Stimulated activated CD8-positive, alpha-beta memory T cell treated with anti-CD3 and anti-CD28 coated beads, Interleukin-12 subunit alpha, Interleukin-12 subunit beta, amount 100 ng/mL, for 24 hours (primary cell): ENCODE measurements around the gene TBC1D8.

Experiments
- DNase-seq: peaks from one replicate; pipeline ENCODE4 v3.0.0-alpha.2; 2020; ENCODE audit errors: extremely low read depth

Gene TBC1D8

DNA sequence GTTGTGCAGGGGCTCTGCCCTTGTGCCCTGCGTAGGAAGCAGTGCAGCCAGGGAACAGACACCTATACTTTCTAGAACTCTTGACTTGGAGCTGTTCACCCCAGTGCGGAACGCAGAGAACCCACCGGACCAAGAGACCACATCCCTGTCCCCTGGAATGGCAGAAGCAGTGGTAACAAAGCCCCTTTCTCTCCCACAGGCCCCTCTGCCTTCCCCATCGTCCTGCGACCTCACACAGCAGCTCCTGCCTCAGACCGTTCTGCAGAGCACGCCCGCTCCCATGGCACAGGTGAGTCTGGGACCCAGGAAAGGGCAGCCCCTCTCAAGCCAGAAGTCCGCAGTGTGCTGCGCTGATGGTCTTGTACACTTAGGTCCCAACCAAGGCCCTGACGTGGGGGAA lies 173.7 kb downstream of the TBC1D8 start:
- DNase-seq = no peak

DNA sequence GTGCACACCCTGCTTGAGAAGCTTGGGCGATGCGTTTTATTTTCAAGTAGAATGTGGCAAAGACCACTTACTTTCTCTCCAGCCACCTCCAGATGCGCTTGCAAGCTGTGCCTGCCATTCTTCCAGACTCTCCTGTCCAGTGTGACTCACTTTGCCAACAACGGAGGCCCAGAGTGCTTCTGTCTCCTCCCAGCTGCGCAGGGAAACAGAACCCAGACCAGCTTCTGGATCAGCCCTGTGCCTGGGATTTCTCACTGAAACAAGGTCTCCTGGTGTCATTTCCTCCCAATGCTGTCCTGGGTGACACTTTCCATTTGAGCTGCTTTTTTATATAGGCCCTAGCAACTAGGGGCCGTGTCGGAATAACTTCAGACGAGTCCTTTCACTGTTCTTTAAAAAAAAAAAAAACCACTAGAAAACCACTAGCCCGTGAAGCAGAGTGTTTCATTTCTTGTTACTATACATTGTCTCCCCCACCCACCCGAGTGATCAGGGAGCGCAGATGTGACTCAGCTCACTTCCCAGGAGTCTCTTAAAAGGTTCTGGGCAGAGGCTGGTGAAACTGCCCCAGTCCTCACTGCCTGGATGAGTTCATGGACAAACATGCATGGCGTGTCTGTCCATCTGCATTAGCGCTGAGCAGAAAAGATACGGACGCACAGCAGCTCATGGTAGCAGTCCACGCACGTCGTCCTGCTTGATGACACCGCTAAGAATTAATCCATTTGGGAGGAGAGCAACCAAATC lies 174.4 kb downstream of the TBC1D8 start:
- no peak for DNase-seq

DNA sequence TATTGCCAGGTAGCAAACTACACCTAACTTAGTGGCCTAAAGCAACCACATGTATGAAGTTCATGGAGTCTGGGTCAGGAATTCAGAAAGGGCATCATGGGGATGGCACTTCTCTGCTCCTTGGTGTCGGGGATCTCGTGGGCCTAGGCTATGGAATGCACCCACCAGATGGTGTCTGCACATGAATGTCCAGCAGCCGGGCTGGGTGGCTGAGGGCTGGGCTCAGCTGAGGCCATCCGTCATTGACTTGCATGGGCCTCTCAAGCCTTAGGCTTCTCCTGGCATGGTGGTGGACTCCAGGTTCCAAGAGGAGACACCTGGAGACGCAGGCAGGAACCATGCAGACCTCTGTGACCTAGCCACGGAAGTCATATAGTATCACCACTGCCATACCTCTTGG lies 175.1 kb downstream of the TBC1D8 start:
- DNase-seq = no peak

DNA sequence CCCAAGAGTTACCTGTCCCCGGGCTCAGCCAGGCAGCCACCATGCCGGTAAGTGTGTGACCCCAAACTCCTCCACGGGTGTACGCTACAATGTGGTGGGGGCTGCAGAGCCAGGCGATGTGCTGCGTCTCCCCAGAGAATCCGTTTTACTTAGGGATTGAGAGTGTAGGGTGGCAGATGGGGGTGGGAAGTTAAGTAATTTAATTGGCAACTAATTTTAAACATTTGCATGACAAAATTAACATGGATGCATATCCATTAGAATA lies 175.7 kb downstream of the TBC1D8 start:
- DNase-seq = no peak

DNA sequence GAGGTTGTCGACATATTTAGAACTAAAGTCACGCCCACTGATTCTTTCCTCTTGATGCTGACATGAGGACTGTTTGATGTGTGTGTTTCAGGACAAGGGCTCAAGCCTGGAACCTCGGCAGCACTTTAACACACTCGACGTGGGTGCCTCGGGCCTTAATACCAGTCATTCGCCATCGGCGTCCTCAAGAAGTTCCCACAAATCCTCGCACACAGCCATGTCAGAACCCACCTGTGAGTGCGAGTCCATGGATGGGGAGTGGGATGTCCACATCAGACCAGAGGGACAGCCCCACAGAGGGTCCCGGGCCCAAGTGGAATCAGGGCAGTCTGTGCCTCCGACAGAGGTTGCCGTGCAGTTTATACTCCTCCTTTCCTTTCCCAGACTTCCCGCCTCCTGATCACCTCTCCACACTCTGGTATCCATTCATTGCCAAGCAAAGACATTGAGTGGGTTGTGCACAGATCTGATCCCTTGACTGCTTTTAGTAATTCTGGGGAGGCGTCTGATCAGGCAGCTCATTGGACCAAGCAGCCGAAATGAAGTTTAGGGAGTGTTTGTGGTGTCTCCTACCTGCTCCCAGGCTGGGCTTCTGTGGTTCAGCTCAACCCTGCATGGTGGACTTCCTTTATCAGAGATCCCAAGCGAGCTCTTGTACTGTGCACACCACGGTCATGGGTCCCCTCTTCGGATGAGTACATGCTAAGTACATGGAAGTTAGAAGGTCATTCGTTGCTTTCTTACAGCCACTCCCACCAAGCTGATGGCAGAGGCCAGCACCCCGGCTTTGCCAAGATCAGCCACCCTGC lies 176.3 kb downstream of the TBC1D8 start:
- DNase-seq = no peak

DNA sequence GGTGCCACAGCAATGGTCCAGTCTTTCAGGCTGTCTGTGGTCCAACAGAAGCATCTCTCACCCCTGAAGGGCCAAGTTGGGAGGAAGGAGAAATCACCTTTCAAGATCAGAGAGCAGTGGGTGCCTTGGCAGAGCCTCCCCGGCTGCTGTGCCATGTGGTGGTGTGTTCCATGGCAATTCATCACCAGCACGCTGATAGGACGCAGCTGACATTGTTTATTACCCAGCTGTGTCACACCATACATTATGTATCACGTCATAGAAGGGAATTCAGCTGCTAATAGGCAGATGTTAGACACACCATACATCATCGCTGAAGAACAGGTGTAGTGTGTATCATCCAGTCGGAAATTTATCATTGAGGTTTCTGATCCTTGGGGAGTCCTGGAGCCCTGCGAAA lies 178.7 kb downstream of the TBC1D8 start:
- no peak for DNase-seq

DNA sequence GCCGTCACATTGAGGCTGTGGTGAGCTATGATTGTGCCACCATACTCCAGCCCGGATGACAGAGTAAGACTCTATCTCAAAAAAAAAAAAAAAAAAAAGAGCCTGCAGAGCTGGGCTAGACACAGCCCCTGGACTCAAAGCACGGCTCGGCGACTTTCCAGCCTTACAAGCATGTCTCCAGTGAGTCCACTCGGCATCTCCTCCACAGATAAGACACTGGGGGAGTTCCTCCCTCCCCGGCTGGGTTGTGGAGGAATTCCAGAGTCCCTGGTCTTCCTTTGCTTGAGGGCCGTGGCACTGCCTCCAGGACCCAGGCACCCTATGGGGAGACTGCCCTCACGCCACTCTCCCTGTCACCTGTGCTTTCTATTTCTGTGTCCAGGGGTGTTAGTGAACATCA lies 180.0 kb downstream of the TBC1D8 start:
- no peak for DNase-seq

DNA sequence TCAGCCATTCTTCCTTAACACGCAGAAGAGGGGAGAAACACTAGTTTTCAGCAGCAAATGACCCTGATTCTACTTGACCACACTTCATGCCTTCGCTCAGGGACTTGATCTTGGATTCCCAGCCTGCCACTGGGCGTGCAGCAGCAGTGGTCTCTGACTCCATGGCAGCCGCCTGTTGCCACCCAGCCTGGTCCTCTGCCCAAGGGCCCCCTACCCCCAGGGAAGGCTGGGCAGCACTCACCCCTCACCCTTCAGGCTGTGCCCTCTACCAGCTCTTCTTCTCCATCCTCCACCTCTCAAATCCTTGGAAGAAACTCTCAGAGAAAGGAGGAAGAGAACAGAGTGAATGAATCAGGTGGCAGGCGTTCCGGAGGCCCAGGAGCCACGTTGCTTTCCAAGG lies 181.2 kb downstream of the TBC1D8 start:
- DNase-seq = no peak

DNA sequence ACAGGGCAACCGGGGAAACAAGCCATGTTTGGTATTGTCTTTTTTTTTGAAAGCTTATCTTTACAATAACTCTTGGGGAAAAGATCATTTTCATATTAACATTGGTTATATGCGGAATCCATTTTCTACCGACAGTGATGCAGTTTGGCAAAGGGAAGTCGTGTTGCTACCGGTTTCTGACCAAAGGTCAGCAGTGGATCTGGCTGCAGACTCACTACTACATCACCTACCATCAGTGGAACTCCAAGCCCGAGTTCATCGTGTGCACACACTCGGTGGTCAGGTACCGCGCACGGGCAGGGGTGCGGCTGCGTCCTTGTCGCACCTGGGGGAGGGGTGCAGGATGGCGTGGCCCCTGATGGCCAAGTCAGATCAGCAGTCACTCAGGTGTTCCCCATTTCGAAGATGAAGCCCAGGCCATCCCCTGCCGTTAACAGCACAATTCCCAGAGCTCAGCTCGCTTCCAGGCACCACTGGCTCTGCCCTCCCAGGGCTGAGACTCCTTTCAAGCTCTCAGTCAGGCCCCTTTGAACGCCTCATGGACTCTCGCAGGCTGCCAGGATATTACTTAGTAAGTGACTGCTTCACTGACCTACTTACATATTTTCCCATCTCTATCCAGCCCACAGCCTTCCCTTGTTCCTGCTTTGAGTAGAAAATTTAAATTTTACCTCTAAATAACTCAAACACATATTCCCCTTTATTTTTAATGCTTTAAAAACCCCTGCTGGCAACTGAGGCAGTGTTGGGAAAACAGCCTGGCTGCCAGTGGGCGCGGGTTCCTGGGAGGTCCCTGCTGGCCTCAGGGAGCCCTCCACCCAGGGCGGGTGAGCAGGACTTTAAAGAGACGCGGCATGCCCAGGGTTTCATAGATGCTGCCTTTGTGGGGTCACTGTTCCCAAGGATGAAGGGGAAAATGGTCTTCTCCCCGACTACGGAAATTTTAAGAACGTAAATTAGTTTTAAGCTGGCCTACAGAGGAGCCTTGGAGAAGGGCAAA lies 182.7 kb downstream of the TBC1D8 start:
- DNase-seq = no peak

DNA sequence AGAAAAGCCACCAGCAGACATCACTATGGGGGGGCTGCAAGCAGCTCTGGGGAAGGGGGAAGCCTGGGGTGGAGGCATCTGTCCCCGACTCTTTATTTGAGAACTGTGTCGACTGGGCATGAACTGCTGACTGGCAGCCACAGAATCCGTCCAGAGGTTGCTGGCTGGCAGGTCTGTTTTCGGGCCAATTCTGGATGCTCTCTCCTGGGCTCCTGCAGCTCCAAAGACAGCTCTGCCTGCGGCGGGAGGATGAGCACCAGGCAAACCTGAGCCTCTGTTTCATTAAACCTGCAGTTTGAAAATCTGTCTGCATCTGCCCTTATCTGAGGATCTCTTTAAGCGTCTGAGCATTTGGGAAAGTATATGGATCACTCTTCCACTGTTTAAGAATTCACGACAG lies 183.5 kb downstream of the TBC1D8 start:
- DNase-seq = no peak

DNA sequence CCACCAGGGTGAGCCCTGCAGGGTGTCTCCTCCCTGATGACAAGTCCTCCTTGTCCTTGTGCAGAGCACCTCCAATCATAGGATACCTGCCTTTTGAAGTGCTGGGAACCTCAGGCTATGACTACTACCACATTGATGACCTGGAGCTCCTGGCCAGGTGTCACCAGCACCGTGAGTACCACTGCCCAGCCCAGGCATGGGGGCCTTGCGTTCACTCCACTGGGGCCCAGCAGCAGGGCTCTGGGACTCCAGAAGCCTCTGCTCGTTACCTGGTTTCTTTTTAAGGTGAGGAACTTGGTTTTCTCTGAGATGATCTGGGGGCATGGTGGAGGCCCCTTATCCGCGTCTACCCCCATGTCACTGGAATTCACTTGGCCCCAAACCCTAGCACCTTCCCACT lies 185.6 kb downstream of the TBC1D8 start:
- DNase-seq = no peak

DNA sequence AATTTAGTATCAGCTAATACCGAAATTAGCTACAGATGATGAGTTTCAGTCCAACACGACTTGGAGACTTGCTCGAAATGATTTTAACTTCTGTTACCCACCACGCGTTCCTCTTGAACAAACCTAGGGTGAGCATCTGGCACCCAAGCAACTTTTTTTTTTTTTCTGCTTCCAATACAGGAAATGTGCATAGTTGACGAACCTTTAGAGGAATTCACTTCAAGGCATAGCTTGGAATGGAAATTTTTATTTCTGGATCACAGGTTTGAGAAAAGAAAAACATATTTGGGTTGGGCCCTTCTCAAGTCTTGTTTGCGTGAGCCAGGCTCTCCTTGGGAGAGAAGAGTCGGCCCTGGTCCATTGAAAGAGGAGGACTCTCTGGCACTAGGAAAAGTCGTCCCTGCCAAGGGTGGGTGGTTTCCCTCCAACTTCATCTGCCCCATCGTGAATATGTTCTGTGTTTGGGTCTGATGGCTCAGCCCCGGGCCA lies 186.5 kb downstream of the TBC1D8 start:
- no peak for DNase-seq

DNA sequence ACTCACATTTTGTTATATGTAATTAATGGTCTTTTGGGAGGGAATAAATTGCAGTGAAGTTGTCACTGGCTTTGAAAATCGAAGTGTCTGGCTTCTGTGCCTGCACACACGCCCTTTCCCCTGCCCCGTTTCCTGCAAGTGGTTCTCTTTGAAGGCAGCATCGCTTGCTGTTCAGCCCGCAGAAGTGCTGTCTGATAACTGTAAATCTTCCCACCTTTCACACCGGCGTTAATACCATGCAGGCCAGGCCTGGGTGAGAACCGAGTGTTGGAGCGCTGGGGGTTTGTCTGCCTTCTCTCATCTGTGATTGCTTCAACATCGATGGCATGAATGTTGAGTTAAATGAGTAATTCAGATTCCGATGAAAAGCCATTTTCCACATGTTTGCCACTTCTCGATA lies 187.0 kb downstream of the TBC1D8 start:
- DNase-seq = no peak

DNA sequence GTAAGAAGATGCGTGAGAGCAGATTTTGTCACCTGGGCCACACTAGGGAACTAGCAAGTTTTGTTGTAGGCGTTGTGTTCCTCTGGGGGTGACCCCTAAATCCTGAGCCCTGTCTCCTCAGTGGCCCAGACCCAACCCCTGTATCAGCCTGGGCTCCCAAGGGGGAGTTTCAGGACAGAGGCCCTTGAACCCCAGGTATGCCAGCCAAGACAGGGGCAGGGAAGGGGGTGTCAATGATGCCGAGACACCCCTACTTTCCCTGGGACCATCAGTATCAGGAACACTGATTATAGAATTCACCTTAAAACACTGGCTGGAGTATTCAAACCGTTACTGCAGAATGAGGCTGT lies 188.2 kb downstream of the TBC1D8 start:
- DNase-seq = no peak

DNA sequence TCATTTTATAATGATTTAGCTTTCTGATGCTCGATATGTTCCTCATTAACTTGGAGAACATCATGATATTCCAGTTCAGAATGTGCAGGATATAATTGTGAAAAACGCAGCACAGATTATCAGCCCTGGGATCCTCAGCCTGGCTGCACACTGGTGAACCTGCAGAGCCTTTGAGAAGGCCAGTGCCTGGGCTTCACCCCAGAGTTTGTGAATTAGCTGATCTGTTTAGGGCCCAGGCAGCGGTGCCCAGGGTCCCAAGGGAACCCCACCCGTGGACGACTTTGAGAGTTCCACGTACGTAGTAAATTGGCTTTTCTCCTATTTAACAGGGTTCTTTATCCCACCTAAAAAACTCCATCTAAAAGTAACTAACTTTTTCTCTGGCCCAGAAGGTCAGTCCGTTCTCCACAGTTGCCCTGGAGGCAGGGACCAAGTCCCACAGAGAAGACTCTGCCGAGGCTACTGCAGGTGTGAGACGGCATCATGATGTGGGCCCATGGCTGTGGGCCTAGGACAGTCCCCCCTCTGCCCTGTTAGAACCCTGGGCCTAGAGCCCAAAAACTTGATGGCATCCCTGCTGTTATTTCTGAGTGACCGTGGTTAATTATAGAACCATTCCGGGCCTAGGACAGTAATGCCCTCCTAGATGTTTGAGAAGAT lies 188.7 kb downstream of the TBC1D8 start:
- DNase-seq = no peak

DNA sequence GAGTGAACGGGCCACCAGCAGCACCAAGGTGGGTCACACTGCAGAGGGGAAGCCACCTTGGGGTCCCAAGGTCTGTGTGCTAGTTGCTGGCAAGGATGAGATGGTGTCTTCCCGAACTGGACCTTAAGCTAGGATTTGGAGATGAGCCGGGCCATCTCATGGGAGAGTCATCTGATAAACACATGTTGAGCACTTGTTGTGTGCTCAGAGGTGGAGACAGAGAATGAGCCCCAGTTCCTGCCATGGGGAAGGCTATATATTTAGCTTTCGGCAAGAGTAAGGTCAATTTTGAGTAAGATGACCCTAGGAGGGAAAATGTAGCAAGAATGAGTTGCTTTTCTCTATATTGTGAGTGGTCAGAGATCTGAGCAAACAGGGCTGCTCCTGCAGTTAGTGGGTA lies 190.5 kb downstream of the TBC1D8 start:
- no peak for DNase-seq

DNA sequence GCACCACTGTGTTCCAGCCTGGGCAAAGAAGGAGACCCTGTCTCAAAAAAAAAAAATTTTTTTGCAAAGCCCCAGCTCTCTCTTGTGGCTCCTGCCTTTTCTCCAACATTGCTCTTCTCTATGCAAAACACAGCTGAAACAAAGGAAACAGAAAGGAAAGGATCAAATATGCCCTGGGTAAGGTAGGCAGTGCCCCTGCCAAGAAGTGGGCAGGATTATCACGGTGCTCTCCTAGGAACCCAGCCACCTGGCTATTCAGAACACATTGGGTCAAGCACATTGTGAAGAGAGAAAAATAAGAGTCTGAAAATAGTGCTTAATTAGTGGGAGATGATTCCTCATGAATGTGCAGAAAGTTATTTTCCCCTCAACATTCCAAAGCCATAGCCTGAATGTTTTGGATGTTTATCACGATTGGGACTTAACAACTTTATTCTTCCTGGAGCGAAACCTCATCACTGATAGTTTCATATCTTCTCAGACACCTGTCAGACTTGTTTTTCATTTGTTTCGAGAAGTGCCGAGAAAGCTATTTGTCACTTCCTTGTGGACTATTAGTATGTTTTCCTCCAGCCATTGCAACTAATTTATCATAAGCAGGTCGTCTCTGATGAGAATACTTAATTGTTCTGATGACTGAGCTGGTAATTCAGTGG lies 191.8 kb downstream of the TBC1D8 start:
- DNase-seq = no peak

DNA sequence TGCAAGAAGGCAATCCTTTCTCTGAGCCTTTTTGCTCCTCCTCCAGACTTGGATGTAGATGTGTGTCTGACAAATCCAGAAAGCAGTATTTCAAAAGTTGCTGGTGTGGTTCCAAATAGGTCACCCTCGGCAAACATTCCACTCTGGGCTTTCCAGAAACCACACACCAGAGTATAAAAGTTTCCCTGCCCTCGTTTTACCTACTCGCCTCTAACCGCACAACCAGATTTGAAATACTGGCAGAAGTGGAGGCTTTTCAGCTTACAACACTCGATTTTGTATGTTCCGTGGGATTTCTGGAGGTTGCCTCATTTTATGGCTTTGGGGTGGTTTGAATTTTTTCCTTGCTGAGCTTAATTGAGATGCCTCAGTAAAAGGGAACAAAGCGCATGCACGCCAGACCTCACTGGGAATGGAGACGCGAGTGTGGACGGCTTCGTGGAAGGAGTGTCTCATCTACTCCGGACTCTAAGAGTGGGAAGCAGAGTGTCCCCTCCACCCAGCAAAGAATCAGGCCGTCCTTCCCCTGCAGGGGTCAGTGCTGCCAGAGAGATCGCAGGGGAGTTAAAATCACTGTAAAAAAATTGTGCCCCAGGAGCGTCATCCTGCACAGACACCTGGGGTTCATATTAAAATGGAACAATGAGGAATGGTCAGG lies 193.1 kb downstream of the TBC1D8 start:
- DNase-seq = no peak
